Stimulated activated CD4-positive, alpha-beta T cell treated with anti-CD3 and anti-CD28 coated beads, TNF-alpha, amount 100 ng/mL, for 1 hour (primary cell): Measurements from ENCODE around the gene COL4A4.

ENCODE experiments used
- DNase-seq, 3 donors: peaks; one replicate each; pipeline ENCODE4 v3.0.0-alpha.2; 2020; ENCODE audit warnings: low read depth in 3 of 3, low spot score in 1 of 3

COL4A4 gene

DNA sequence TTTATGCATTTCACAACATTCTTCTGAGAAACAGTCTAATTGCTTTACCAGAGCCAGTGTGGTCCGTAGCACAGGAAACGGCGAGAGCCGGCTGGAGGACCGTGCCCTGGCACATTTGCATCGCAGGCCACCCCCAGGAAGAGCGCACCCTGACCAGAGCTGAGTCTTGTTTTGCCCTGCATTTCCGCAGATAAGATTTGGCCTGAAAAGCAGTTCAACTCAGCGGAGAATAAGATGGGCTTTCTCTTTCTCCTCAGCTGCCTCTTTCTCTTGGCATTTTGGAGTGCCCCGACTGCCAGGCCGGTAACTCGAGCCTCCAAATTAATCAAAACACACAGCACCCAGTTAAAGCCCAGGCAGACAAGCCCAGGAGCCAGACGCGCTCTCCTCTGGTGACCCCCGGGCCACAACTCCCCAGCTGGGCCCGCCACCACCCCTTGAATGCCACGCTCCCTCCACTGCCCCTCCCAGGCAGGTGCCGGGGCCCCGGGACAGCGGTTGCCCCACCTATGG is 464 bp downstream of the COL4A4 start:
- DNase-seq = no peak

GRCh38 chr2:227161947-227162346 is 2.1 kb downstream of the COL4A4 start:
- no peak for DNase-seq

DNA sequence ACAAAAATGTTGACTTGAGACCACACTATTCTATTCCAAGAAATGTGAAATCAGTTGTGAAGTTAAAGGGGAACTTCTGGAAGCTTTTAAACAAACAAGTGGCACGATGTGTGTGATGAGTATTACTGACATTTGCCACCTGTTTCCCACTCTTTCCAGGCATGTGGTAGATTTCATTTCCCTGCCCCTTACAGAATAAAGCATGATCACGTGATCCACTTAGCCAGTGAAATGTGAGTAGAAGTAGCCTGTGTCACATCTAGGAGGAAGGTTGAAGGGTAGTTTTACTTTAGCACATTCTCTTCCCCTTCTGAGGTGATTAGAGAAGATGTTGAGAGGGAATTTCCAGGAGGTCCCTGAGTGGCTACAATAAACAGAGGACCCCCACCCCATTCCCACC is 3.8 kb downstream of the COL4A4 start:
- no peak for DNase-seq

GRCh38 chr2:227154986-227155774 is 8.8 kb downstream of the COL4A4 start:
- no peak for DNase-seq

- DNase-seq = no peak
Measured at GRCh38 chr2:227153758-227154486, 10.1 kb downstream of the COL4A4 start.

- no peak for DNase-seq
Measured at GRCh38 chr2:227153307-227153706, 10.7 kb downstream of the COL4A4 start.

- no peak for DNase-seq
Measured at GRCh38 chr2:227152093-227152766, 11.8 kb downstream of the COL4A4 start.

GRCh38 chr2:227150222-227150936 is 13.6 kb downstream of the COL4A4 start:
- no peak for DNase-seq

- DNase-seq = no peak
Measured at GRCh38 chr2:227148106-227148505, 15.9 kb downstream of the COL4A4 start.

GRCh38 chr2:227147023-227147422 is 17.0 kb downstream of the COL4A4 start:
- DNase-seq = no peak

DNA sequence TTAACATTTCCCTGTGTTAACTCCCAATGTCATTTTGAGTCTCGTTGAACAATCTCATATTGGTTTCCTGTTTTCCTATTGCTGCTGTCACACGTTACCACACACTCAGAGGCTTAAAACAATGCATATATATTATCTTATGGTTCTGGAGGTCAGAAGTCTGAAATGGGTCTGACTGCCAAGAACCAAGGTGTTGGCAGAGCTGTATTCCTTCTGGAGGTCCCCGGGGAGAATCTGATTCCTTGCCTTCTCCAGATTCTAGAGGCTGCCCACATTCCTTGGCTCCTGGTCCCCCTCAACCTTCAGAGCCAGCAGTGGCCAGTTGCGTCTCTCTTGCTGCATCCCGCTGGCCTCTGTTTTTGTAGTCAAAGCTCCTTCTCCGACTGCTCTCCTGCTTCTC is 17.5 kb downstream of the COL4A4 start:
- no peak for DNase-seq

GRCh38 chr2:227143895-227144294 is 20.1 kb downstream of the COL4A4 start:
- no peak for DNase-seq

- DNase-seq = no peak
Measured at GRCh38 chr2:227141301-227141700, 22.7 kb downstream of the COL4A4 start.

- no peak for DNase-seq
Measured at GRCh38 chr2:227134591-227134990, 29.4 kb downstream of the COL4A4 start.

GRCh38 chr2:227132986-227133385 is 31.0 kb downstream of the COL4A4 start:
- DNase-seq = no peak

DNA sequence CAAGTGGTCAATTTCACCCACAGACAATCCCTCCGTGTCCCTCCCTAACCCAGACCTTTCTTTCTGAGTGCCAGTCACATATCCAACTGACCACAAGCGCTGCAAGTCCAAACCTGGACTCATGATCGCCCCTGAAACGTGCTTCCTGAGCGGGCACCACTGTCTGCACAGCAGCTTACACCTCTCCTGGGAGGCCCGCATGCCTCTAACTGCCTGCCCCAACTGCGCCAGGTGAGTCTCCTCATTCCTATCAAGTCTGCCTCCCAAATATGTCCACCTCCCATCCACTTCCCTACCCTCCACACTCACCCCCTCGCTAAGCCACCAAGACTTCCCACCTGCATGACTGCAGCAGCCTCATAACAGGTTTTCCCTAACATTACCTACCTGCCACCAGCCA is 33.4 kb downstream of the COL4A4 start:
- no peak for DNase-seq

GRCh38 chr2:227127201-227127600 is 36.8 kb downstream of the COL4A4 start:
- DNase-seq = no peak

DNA sequence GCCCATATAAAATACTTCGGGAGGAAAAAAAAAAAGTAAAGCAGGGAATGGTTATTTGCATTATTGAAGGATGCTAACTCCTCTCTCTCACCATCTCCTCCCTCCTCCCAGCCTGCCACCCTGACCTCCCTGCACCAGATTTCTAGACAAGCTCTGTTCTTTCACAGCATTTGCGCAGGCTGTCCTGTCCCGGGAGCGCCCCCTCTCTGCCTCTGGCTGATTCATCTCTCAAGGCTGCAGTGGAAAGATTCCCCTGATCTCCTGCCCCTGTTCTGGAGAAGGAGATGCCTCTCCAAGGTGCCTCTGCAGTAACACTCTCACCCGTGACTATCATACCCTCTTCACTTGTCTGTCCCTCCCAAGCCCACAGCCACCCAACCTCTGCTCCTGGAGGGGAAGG is 38.5 kb downstream of the COL4A4 start:
- no peak for DNase-seq

GRCh38 chr2:227124811-227125210 is 39.2 kb downstream of the COL4A4 start:
- DNase-seq = no peak

DNA sequence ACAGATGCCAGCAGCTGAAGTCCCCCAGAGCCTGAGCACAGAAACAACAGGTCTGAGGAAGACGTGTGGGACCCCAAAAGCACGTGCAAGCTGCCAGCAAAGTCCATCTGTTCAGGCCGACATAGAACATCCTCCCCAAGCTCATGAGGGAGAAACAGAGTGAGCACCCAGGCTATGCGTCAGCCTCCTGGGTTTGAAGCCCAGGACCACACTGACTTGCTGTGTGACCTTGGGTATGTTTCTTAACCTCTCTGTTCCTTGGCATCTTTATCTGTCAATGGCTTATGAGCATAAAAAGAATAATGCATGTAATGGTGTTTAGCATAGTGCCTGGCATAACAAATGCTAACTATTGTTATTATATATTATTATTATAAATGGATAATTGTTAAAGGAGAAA is 40.3 kb downstream of the COL4A4 start:
- DNase-seq = no peak

DNA sequence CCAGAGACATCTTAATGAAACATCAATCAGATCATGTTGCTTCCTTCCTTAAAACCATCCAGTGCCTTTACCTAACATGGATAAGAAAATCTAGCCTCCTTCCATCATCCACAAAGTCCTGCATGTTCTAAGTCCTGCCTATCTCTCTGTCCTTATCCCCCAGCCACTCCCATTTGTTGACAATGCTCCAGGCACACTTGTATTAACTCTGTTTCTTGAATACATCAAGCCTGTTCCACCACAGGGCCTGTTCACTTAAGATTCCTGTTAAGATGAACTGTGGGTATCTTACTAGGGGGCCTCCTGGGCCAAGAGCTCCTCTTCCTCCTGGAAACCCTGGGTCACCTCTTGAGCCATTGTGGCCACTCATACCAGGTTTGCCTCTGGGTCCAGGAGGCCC is 45.7 kb downstream of the COL4A4 start:
- no peak for DNase-seq
